ENCODE data around the gene AGAP3.

Gene AGAP3

DNA sequence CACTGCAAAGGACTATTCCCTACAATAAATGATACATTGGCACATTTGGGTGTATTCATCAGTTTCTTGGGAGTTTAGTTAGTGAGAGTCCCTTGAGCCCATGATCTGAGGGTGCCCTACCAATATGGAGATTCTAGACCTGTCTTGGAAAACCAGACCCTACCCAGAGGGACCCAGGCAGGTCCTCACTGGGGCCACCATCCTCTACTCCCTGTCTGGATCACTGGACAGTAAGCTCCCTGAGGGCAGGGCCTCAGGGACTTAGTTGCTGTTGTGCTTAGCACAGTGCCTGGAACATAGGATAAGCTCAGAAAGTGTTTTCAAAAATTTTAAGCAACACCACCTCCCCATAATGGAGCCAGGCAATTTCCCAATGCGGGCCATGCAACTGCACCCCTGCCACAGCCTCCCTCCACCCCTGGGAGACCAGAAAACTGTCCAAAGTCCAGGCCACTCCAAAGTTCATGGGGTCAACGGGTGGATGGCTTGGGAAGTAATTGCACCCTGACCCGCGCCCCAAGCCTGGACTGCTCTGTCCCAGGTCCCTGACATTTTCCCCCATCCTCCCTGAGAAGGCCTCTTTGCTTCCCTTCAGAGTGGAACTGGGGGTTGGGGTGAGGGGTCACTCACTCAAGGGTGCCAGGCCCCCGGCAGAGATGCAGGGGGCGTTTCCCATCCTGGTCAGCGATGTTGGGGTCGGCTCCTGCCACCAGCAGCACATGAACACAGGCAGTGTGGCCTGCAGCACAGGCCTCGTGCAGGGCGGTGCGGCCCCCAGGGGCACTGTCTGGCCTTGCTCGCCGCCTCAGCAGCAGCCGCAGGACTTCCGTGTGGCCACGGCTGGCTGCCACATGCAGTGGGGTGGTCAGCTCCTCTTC lies 99.7 kb downstream of the AGAP3 start:
- Histone ChIP-seq H3K4me2 (0 out of 22 replicates have a peak overlapping the region, but pooled peaks of 1 of the 11 experiments have one; percentile 90), H3K4me1 (peaks cover 8 to 35% (median 22%) of the 10 kb centered on the region in 10 experiments), H3K9me3 (replicated peaks in 1 of 11) (no peaks in the 10 kb centered on the region), H3K27me3 (peaks cover 23 to 59% (median 42%) of the 10 kb centered on the region in 11 experiments), H3K9ac (no peak overlapping the region), H4K20me1 (peaks cover 0 to 28% (median 8%) of the 10 kb centered on the region in 11 experiments; a peak in 11 of 22 replicates), H3K36me3 (no peaks in the 10 kb centered on the region), H3K4me3 (no peak overlapping the region), H3K27ac (no peak overlapping the region)
- TF ChIP-seq Cebpa-rat (IDR thresholded peaks at IDR 0.05): no peak

DNA sequence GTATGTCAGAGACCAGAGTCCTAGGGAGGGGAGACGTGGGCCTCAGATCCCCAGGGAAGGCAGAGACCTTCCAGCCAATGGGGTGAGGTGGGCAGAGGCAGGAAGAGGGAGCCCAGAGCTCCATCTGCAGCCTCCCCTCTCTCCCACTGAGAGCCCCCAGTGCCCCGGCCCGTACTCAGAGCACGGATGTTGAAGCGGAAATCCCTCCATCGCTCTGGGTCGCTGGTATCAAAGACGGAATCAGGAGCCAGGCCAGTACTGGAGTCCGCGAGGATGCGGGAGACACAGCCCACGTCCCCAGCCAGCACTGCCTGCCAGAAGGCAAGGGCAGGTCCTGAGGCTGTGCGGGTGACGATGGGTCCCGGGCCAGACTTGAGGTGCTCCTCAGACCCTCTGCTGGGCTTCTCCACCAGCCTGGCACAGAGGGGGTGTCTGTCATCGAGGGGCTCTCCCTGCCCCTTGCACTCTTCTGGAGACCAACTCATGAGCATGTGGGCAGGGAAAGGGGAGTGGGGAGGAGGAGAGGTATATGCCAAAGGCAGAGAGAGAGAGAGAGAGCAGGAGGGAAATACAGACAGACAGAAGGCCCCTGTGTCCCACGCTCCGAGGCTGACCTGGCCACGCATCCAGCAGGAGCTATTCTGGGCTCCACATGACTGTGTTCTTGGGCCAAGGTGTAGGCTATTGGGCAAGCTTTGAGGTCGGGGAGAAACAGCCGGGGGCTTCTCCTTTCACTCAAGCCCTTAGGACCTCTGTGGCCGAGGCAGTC lies 100.5 kb downstream of the AGAP3 start, which contains the start of gene ASB10:
TSS of gene ASB10 (minus strand) at position 611 of the 769 bp plus-strand sequence. CDS start at position 491, 120 bp downstream.
- Histone ChIP-seq H3K4me3 (no peak within 1 kb of the TSS), H3K4me1 (peaks cover 8 to 35% (median 22%) of the 10 kb centered on the region in 10 experiments), H3K4me2 (peak within 1 kb of the TSS; percentile 6 to 94 (median 75); a peak in 21 of 22 replicates), H3K9me3 (replicated peaks in 1 of 11) (no peaks in the 10 kb centered on the region), H3K9ac (peak within 1 kb of the TSS in 2 of 11 experiments; percentile 16 to 32; a peak in 3 of 22 replicates), H3K27ac (no peak within 1 kb of the TSS), H3K27me3 (peaks cover 23 to 67% (median 50%) of the 10 kb centered on the region in 11 experiments), H3K36me3 (no peaks in the 10 kb centered on the region), H4K20me1 (peaks cover 0 to 30% (median 8%) of the 10 kb centered on the region in 11 experiments; a peak in 12 of 22 replicates)
- TF ChIP-seq Cebpa-rat (IDR thresholded peaks at IDR 0.05): no peak

DNA sequence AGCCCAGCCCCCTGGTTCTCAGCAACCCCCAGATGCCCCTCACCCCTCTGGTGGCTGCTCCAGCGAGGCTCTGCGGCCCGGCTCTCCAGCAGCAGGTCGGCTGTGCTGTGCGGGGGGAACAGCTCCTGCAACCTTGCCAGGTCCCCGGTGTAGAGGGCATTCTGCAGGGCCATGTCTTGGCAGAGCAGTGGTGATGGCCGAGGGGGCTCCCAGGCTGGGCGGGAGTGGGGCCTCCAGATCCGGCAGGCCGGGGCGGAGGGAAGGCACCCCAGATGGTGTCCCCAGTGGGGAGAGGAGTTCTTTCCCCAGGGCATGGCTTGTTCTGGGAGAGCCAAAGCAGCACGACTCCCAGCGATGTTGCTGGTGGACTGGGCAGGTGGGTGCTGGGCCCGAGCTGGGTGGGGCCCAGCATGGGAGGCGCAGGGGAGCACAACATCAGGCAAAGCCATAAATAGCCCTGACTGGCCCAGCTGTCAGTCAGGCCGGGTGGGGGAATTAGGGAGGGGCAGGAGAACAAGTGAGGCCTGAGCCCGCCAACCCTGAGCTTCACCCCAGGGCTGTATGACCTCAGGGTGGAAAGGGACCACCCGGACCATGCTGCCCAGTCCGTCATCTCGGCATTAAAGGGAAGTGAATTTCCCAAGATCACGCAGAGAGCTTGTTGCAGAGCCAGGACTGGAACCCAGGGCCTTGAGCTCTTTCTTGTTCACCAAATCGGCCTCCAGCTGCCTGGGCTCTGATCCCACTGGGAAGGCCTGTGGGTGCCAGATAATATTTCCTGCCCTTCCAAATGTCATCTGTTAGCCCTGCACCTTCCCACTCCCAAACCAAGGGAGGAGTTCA lies 101.4 kb downstream of the AGAP3 start:
- no peak for TF ChIP-seq Cebpa-rat (IDR thresholded peaks at IDR 0.05)
- H3K4me2 ChIP-seq: peak overlapping the region; percentile 6 to 94 (median 75); a peak in 21 of 22 replicates
- peaks cover 0 to 30% (median 8%) of the 10 kb centered on the region in 11 experiments; a peak in 13 of 22 replicates for H4K20me1 ChIP-seq
- no peaks in the 10 kb centered on the region for H3K36me3 ChIP-seq
- H3K9ac ChIP-seq: peak overlapping the region in 2 of 11 experiments; percentile 16 to 32; a peak in 3 of 22 replicates
- H3K9me3 ChIP-seq (replicated peaks in 1 of 11): no peaks in the 10 kb centered on the region
- no peak overlapping the region for H3K27ac ChIP-seq
- H3K4me3 ChIP-seq: no peak overlapping the region
- H3K4me1 ChIP-seq: peaks cover 8 to 35% (median 22%) of the 10 kb centered on the region in 10 experiments
- peaks cover 23 to 75% (median 57%) of the 10 kb centered on the region in 11 experiments for H3K27me3 ChIP-seq

DNA sequence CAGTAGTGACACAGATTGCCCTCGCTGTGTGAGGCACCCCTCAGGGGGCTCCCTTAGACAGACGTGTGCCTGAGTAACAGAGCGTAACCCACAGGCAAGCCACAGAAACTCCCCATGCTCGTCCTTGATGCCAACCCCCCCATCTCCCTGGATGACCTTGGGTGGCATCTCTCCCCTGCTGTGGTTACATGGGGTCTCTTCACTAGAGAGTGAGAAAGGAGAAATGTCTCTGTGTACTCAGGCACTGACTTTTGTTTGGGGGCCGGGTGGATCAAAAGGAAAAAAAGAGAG lies 101.9 kb downstream of the AGAP3 start:
- Histone ChIP-seq H3K27me3 (peaks cover 23 to 81% (median 63%) of the 10 kb centered on the region in 11 experiments), H3K4me3 (no peak overlapping the region), H3K4me2 (peak overlapping the region; percentile 6 to 94 (median 75); a peak in 20 of 22 replicates), H3K9me3 (replicated peaks in 1 of 11) (no peaks in the 10 kb centered on the region), H3K36me3 (no peaks in the 10 kb centered on the region), H4K20me1 (peaks cover 0 to 30% (median 8%) of the 10 kb centered on the region in 11 experiments; a peak in 13 of 22 replicates), H3K27ac (no peak overlapping the region), H3K4me1 (peaks cover 8 to 35% (median 22%) of the 10 kb centered on the region in 10 experiments), H3K9ac (peak overlapping the region in 1 of 11 experiments; percentile 32; a peak in 2 of 22 replicates)
- no peak for TF ChIP-seq Cebpa-rat (IDR thresholded peaks at IDR 0.05)

DNA sequence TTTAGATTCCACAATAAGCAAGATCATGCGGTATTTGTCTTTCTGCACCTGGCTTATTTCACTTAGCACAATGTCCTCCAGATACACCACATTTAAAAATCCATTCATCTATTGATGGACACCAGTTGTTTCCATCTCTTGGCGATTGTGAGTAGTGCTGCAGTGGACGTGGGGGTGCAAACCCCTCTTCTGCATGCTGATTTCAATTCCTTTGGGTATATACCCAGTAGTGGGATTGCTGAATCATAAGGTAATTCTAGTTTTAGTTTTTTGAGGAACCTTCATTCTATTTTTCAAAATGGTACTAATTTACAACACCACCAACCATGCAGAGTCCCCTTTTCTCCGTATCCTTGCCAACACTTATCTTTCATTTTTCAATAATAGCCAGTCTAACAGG lies 102.8 kb downstream of the AGAP3 start:
- no peaks in the 10 kb centered on the region for H3K36me3 ChIP-seq
- H4K20me1 ChIP-seq: peaks cover 0 to 30% (median 8%) of the 10 kb centered on the region in 11 experiments; a peak in 13 of 22 replicates
- H3K9ac ChIP-seq: no peak overlapping the region
- peaks cover 8 to 35% (median 22%) of the 10 kb centered on the region in 10 experiments for H3K4me1 ChIP-seq
- peaks cover 23 to 89% (median 66%) of the 10 kb centered on the region in 11 experiments for H3K27me3 ChIP-seq
- no peak for TF ChIP-seq Cebpa-rat (IDR thresholded peaks at IDR 0.05)
- H3K9me3 ChIP-seq (replicated peaks in 1 of 11): no peaks in the 10 kb centered on the region
- no peak overlapping the region for H3K4me3 ChIP-seq
- no peak overlapping the region for H3K27ac ChIP-seq
- H3K4me2 ChIP-seq: peak overlapping the region in 1 of 11 experiments; percentile 94; a peak in 1 of 22 replicates

DNA sequence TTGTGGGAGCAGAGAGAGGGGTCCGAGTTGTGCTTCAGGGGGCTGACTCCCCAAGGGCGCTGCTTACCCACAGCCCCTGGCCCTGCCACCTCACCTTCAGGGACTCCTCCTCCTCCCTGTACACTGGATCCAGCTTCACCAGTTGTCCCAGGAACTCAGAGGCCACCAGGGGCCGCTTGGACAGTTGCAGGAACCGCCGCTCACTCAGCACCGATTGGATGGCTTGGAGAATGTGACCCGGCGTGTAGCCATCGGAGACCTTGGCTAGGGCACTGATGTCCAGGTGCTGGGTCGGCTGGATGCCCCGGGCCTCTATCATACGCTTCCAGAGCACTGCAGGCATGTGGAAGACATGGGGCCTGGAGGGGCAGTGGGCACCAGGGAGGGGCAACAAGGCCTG lies 105.3 kb downstream of the AGAP3 start:
- Histone ChIP-seq H3K27ac (no peak overlapping the region), H4K20me1 (peaks cover 0 to 34% (median 8%) of the 10 kb centered on the region in 11 experiments; a peak in 13 of 22 replicates), H3K9me3 (replicated peaks in 1 of 11) (no peaks in the 10 kb centered on the region), H3K27me3 (peaks cover 42 to 99% (median 88%) of the 10 kb centered on the region in 11 experiments), H3K4me1 (peaks cover 8 to 40% (median 26%) of the 10 kb centered on the region in 10 experiments), H3K4me2 (no peak overlapping the region), H3K9ac (no peak overlapping the region), H3K4me3 (no peak overlapping the region), H3K36me3 (no peaks in the 10 kb centered on the region)
- no peak for TF ChIP-seq Cebpa-rat (IDR thresholded peaks at IDR 0.05)

DNA sequence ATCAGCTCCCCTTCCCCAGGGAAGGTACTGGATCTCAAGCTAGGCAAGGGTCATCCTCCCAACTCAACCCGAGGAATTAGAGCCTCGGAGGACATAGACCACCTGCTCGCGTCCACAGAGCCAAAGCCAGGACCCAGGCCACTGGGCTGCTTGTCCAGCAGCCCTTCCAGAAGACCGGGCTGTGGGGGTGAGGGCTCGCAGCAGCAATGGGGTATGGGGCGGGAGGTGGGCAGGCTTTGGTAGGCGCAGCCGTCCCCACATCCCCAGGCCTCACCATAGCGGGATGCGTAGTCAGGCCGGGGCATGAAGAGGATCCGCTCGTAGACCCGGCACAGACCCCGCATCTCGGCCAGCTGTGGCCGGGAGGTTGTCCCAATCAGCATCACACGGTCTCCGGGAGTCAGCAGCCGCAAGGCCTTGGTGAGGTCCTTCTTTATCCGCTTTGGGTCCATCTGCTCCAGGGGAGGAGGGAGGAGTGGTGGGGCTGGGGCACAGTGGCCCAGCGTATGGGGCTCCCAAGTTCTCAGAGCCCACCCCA lies 105.8 kb downstream of the AGAP3 start:
- peaks cover 8 to 34% (median 23%) of the 10 kb centered on the region in 10 experiments for H3K4me1 ChIP-seq
- TF ChIP-seq Cebpa-rat (IDR thresholded peaks at IDR 0.05): no peak
- H3K27me3 ChIP-seq: peaks cover 44 to 99% (median 88%) of the 10 kb centered on the region in 11 experiments
- no peak overlapping the region for H3K9ac ChIP-seq
- no peak overlapping the region for H3K27ac ChIP-seq
- no peak overlapping the region for H3K4me2 ChIP-seq
- no peak overlapping the region for H3K4me3 ChIP-seq
- no peaks in the 10 kb centered on the region for H3K36me3 ChIP-seq
- H4K20me1 ChIP-seq: peaks cover 0 to 38% (median 6%) of the 10 kb centered on the region in 11 experiments; a peak in 13 of 22 replicates
- no peaks in the 10 kb centered on the region for H3K9me3 ChIP-seq (replicated peaks in 1 of 11)

All from BLaER1 treated with 17β-estradiol and CSF1 and Interleukin-3, amounts not matched to agents 10 nM and 100 nM (cell line).